BE2C (cell line): ENCODE data around the gene DNAI7.

Experiments
- DNase-seq: peaks from one replicate; pipeline ENCODE4 v3.0.0-alpha.2; 2020
- H3K27me3 ChIP-seq: fragments of 250-450 bp; sonication (Bioruptor Pico); 2 replicates; pipeline ENCODE4 v1.5.1; 2020; ENCODE audit warnings: mild to moderate bottlenecking
- H3K36me3 ChIP-seq: fragments of 250-450 bp; sonication (Bioruptor Pico); 2 replicates; pipeline ENCODE4 v1.5.1; 2020; ENCODE audit warnings: mild to moderate bottlenecking
- H3K4me1 ChIP-seq: fragments of 250-450 bp; sonication (Bioruptor Pico); 2 replicates; pipeline ENCODE4 v1.5.1; 2020
- H3K4me3 ChIP-seq: 2 replicates; pipeline ENCODE4 v1.5.1; 2011; ENCODE audit warnings: low read depth, low read length
- H3K9me3 ChIP-seq: fragments of 250-450 bp; sonication (Bioruptor Pico); 2 replicates; pipeline ENCODE4 v1.5.1; 2020
- CTCF ChIP-seq: IDR thresholded peaks from 2 replicates; pipeline ENCODE4 v1.5.1; 2012; ENCODE audit warnings: mild to moderate bottlenecking, low read depth, low read length

Gene DNAI7

GRCh38 chr12:25131270-25131669 lies 63.7 kb downstream of the DNAI7 start:
- no peak for TF ChIP-seq CTCF
- H3K36me3 ChIP-seq = no peaks in the 10 kb centered on the region
- no peak overlapping the region for H3K4me3 ChIP-seq
- no peak for DNase-seq
- H3K9me3 ChIP-seq = no peaks in the 10 kb centered on the region
- no peaks in the 10 kb centered on the region for H3K4me1 ChIP-seq
- no peaks in the 10 kb centered on the region for H3K27me3 ChIP-seq

- Histone ChIP-seq H3K4me1 (no peaks in the 10 kb centered on the region), H3K9me3 (no peaks in the 10 kb centered on the region), H3K27me3 (no peaks in the 10 kb centered on the region), H3K4me3 (no peak overlapping the region), H3K36me3 (no peaks in the 10 kb centered on the region)
- no peak for DNase-seq
- peak; percentile 47; the same call in 1 of the 2 replicates for TF ChIP-seq CTCF
Observed at GRCh38 chr12:25130741-25131188, 64.2 kb downstream of the DNAI7 start.

- Histone ChIP-seq H3K9me3 (no peaks in the 10 kb centered on the region), H3K36me3 (no peaks in the 10 kb centered on the region), H3K27me3 (no peaks in the 10 kb centered on the region; the same call in 1 of the 2 replicates), H3K4me1 (no peaks in the 10 kb centered on the region), H3K4me3 (no peak overlapping the region)
- DNase-seq = no peak
- no peak for TF ChIP-seq CTCF
Observed at GRCh38 chr12:25126746-25127145, 68.2 kb downstream of the DNAI7 start.

- Histone ChIP-seq H3K4me3 (no peak overlapping the region), H3K9me3 (no peaks in the 10 kb centered on the region), H3K4me1 (no peaks in the 10 kb centered on the region), H3K36me3 (no peaks in the 10 kb centered on the region), H3K27me3 (no peaks in the 10 kb centered on the region; the same call in 1 of the 2 replicates)
- no peak for TF ChIP-seq CTCF
- DNase-seq = no peak
Observed at GRCh38 chr12:25126101-25126500, 68.9 kb downstream of the DNAI7 start.

DNA sequence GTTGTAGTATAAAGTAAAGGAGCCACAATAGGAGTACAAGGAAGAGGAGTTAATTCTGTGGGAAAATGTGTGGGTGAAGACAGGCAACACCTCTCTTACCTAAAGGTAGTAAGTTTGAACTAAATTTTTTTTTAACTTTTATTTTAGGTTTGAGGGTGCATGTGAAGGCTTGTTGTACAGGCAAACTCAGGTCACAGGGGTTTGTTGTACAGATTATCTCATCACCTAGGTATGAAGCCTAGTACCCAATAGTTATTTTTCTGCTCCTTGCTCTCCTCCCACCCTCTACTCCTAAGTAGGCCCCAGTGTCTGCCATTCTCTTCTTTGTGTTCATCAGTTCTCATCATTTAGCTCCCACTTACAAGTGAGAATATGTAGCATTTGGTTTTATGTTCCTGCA lies 70.5 kb downstream of the DNAI7 start:
- Histone ChIP-seq H3K4me3 (no peak overlapping the region), H3K36me3 (no peaks in the 10 kb centered on the region), H3K9me3 (no peaks in the 10 kb centered on the region), H3K4me1 (no peaks in the 10 kb centered on the region), H3K27me3 (no peaks in the 10 kb centered on the region; the same call in 1 of the 2 replicates)
- DNase-seq = no peak
- TF ChIP-seq CTCF = no peak

GRCh38 chr12:25123126-25123525 lies 71.8 kb downstream of the DNAI7 start:
- Histone ChIP-seq H3K4me3 (no peak overlapping the region), H3K4me1 (no peaks in the 10 kb centered on the region), H3K36me3 (no peaks in the 10 kb centered on the region), H3K27me3 (no peaks in the 10 kb centered on the region; the same call in 1 of the 2 replicates), H3K9me3 (no peaks in the 10 kb centered on the region)
- TF ChIP-seq CTCF = no peak
- DNase-seq = no peak
